Endodermal cell (in vitro differentiated cells): ENCODE measurements around the gene HMG20B. TPM values are rescaled to one million over a fixed set of nuclear protein-coding genes. Genes with fewer than 3 reads are reported as not detected.
A peak's percentile ranks its signal among the peaks of the same experiment; 100 is the strongest.

Experiments used
- DNase-seq: peaks from one replicate; pipeline ENCODE4 v3.0.0-alpha.2; 2017
- H3K27ac ChIP-seq: 2 replicates; pipeline ENCODE4 v1.5.1; 2013; ENCODE audit warnings: mild to moderate bottlenecking, low read depth, low read length, moderate library complexity
- H3K27me3 ChIP-seq: 2 replicates; pipeline ENCODE4 v1.6.1; 2013; ENCODE audit warnings: mild to moderate bottlenecking, low read length, moderate library complexity; ENCODE audit not compliant: insufficient read depth, control insufficient read depth, poor library complexity, severe bottlenecking
- H3K36me3 ChIP-seq: 2 replicates; pipeline ENCODE4 v1.7.0; 2013; ENCODE audit warnings: mild to moderate bottlenecking, low read length, moderate library complexity; ENCODE audit not compliant: control insufficient read depth, insufficient read depth
- H3K4me1 ChIP-seq: one replicate; pipeline ENCODE4 v1.7.0; 2013; ENCODE audit warnings: low read length; ENCODE audit not compliant: control insufficient read depth, insufficient read depth
- H3K4me3 ChIP-seq: 2 replicates; pipeline ENCODE4 v1.5.1; 2013; ENCODE audit warnings: mild to moderate bottlenecking, low read length, moderate library complexity
- H3K9ac ChIP-seq: 2 replicates; pipeline ENCODE4 v1.6.1; 2013; ENCODE audit warnings: mild to moderate bottlenecking, low read length, moderate library complexity; ENCODE audit not compliant: poor library complexity, severe bottlenecking; ENCODE audit errors: extremely low read depth
- H3K9me3 ChIP-seq: 2 replicates; pipeline ENCODE4 v1.6.1; 2013; ENCODE audit warnings: mild to moderate bottlenecking, low read length, moderate library complexity; ENCODE audit not compliant: control insufficient read depth
- H3K27ac Mint-ChIP-seq: 2 replicates; pipeline ENCODE4 v1.8.0; 2020; ENCODE audit warnings: mixed read lengths
- H3K27me3 Mint-ChIP-seq: 2 replicates; pipeline ENCODE4 v1.8.0; 2021; ENCODE audit warnings: mild to moderate bottlenecking, mixed read lengths; ENCODE audit not compliant: insufficient read depth
- H3K36me3 Mint-ChIP-seq: 2 replicates; pipeline ENCODE4 v1.8.0; 2020; ENCODE audit warnings: low read depth, mixed read lengths
- H3K4me1 Mint-ChIP-seq: 2 replicates; pipeline ENCODE4 v1.8.0; 2020; ENCODE audit warnings: mixed read lengths
- H3K4me3 Mint-ChIP-seq: 2 replicates; pipeline ENCODE4 v1.8.0; 2020; ENCODE audit warnings: mild to moderate bottlenecking, moderate library complexity, mixed read lengths
- H3K9me3 Mint-ChIP-seq: 2 replicates; pipeline ENCODE4 v1.8.0; 2020; ENCODE audit warnings: mild to moderate bottlenecking, mixed read lengths
- WGBS, 2 experiments: methylation state at CpG; one replicate each; pipeline versions ENCODE4 v1.1.5 to v1.1.7; 2013; ENCODE audit warnings: missing lambda C conversion rate in 2 of 2, mixed read lengths in 1 of 2; ENCODE audit not compliant: insufficient coverage in 1 of 2, insufficient read length in 1 of 2; 5-methylcytosine and 5-hydroxymethylcytosine counted together
- total RNA-seq, 2 donors: library from RNA; stranded (reverse); fragmentation: NEBNext Ultra II Directional in 1 of 2; extraction: Animal tissue kit (Norgen Biotek cat#: 25700) in 1 of 2; gene quantifications; 2 replicates in 1 of 2; 3 replicates in 1 of 2; pipeline ENCODE4 v1.2.1, GENCODE V29; 2021
- TF ChIP-seq, protein P1 (sequence below): fragments of 200-600 bp; sonication (generic); conservative IDR thresholded peaks from 2 replicates; pipeline ENCODE4 v1.5.0; 2021; ENCODE audit warnings: antibody characterized with exemption, mild to moderate bottlenecking

Gene HMG20B
- total RNA-seq, 2 donors from 2014 or later: 80.7 to 102 TPM

DNA sequence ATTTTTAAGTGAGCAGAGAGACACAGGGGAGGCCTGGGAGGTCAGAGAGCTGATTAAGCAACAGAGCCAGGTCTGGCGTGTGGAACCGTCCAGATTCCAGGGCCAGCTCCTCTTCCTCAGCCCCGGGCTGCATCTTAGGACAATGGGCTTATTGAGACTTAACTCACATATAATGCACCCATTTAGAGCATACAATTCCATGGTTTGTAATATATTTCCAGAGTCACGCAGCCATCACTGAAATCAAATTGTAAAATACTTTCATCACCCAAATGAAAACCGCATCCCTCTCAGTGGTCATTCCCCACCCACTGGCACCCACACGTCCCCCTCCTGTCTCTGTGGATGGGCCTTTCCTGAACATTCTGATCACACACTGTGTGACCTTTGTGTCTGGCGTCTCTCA, 2.1 kb upstream of the HMG20B start:
- Histone ChIP-seq H3K9ac (no peak overlapping the region), H3K27ac (no peak overlapping the region), H3K27me3 (no peaks in the 10 kb centered on the region), H3K4me3 (no peak overlapping the region), H3K9me3 (no peaks in the 10 kb centered on the region), H3K36me3 (peaks cover 8% of the 10 kb centered on the region), H3K4me1 (no peaks in the 10 kb centered on the region)
- Mint-ChIP-seq H3K36me3 (peaks cover 12% of the 10 kb centered on the region), H3K4me1 (peaks cover 4% of the 10 kb centered on the region), H3K27me3 (peaks cover 2% of the 10 kb centered on the region), H3K9me3 (no peaks in the 10 kb centered on the region), H3K27ac (no peak overlapping the region), H3K4me3 (no peak overlapping the region)
- TF ChIP-seq, protein P1, sequence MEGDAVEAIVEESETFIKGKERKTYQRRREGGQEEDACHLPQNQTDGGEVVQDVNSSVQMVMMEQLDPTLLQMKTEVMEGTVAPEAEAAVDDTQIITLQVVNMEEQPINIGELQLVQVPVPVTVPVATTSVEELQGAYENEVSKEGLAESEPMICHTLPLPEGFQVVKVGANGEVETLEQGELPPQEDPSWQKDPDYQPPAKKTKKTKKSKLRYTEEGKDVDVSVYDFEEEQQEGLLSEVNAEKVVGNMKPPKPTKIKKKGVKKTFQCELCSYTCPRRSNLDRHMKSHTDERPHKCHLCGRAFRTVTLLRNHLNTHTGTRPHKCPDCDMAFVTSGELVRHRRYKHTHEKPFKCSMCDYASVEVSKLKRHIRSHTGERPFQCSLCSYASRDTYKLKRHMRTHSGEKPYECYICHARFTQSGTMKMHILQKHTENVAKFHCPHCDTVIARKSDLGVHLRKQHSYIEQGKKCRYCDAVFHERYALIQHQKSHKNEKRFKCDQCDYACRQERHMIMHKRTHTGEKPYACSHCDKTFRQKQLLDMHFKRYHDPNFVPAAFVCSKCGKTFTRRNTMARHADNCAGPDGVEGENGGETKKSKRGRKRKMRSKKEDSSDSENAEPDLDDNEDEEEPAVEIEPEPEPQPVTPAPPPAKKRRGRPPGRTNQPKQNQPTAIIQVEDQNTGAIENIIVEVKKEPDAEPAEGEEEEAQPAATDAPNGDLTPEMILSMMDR: no peak
- DNase-seq: no peak
- WGBS, 2 experiments: 94 to 97% methylated on average over 7 of the region's 7 CpGs

DNA sequence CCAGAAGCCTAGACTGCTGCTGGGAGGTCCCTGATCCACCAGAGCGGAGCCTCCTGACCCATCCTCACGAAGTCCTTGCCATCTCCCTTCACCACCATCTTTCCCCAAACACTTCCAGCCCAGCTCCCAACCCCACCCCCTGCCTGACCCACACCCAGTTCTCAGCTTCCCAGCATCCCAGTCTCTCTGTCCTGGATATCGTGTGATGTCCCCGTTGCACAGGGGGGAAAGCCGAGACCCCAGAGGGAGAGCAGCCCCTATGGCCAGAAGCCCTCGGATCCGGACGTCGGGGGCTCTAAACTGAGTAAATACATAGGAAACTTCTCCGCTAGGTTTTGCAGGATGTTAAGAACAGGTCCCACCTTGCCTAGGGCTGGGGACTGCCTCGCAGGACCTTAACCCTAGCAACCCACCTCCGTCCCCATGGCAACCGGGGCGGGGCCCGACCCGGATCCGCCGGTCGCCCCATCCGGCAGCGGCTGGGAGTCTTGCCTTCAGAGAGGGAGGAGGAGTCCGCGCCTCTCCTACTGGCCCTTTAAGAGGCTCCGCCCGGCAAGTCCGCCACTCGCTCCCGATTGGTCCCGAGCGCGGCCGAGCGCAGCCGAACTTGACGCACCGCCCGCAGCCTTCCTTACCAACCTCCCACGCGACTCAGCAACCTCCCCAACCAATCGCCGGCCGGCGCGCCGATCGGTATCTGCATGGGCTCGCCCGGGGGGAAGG, 451 bp upstream of the HMG20B start:
- no peak overlapping the region for H3K27ac ChIP-seq
- no peak overlapping the region for H3K9ac ChIP-seq
- WGBS, 2 experiments: 5 to 8% methylated on average over 17 to 46 of the region's 48 CpGs

DNA sequence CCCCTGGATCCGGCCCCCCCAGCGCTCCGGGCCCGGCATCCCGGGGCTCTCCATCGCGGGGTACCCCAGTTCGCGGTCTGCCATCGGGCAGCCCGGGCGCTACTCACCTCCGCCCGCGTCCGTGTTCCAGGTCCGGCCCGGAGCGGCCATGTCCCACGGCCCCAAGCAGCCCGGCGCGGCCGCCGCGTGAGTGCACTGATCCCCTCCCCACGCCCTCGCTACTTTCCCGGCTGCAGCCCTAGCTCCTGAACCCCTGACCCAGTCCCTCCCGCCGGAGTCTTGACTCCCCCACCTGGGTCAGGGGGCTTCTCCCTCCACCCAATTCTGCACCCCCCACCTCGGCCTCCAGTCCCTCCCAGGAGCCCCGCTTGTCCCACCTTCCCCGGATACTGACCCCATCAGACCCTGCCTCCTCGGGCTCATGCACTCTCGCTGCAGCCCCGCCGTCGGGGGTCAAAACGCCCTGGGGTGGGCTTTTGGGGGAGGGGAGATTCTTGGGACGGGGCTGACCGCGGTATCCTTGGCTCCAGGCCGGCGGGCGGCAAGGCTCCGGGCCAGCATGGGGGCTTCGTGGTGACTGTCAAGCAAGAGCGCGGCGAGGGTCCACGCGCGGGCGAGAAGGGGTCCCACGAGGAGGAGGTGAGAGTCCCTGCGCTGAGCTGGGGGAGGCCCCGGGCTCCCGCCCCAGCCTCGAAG, 566 bp downstream of the HMG20B start:
- Histone ChIP-seq H3K9me3 (no peaks in the 10 kb centered on the region), H3K27ac (peak overlapping the region; percentile 60), H3K4me1 (no peaks in the 10 kb centered on the region), H3K4me3 (peak overlapping the region; percentile 85), H3K9ac (peak overlapping the region; percentile 71), H3K27me3 (peaks cover 8% of the 10 kb centered on the region), H3K36me3 (peaks cover 8% of the 10 kb centered on the region)
- 1 to 2% methylated on average over 14 to 60 of the region's 60 CpGs for WGBS, 2 experiments
- H3K36me3 Mint-ChIP-seq: peaks cover 12% of the 10 kb centered on the region
- H3K27ac Mint-ChIP-seq: no peak overlapping the region
- peaks cover 10% of the 10 kb centered on the region for H3K4me1 Mint-ChIP-seq
- H3K9me3 Mint-ChIP-seq: no peaks in the 10 kb centered on the region
- H3K4me3 Mint-ChIP-seq: peak overlapping the region; percentile 69
- no peak for DNase-seq
- TF ChIP-seq, protein P1: no peak
- H3K27me3 Mint-ChIP-seq: peaks cover 1% of the 10 kb centered on the region

More for the DNA sequence above, 451 bp upstream of the HMG20B start:
- no peak overlapping the region for H3K27ac Mint-ChIP-seq
- TF ChIP-seq, protein P1: no peak
- Histone ChIP-seq H3K27me3 (peaks cover 8% of the 10 kb centered on the region), H3K4me1 (no peaks in the 10 kb centered on the region), H3K36me3 (peaks cover 8% of the 10 kb centered on the region), H3K9me3 (no peaks in the 10 kb centered on the region), H3K4me3 (peak overlapping the region; percentile 71)
- peaks cover 10% of the 10 kb centered on the region for H3K4me1 Mint-ChIP-seq
- no peaks in the 10 kb centered on the region for H3K27me3 Mint-ChIP-seq
- H3K4me3 Mint-ChIP-seq: peak overlapping the region; percentile 69
- peak; percentile 100 for DNase-seq
- no peaks in the 10 kb centered on the region for H3K9me3 Mint-ChIP-seq
- peaks cover 12% of the 10 kb centered on the region for H3K36me3 Mint-ChIP-seq
